Skin of body (tissue), 2 donors: Measurements from ENCODE around the gene ZNF470. TPM values are rescaled to one million over a fixed set of nuclear protein-coding genes. Genes with fewer than 3 reads are reported as not detected.

Experiments
- DNase-seq: peaks from one replicate; lab custom pipeline; 2025; lab: John Stamatoyannopoulos, UW
- total RNA-seq: library from RNA; depleted of rRNA; stranded (reverse); fragments of >200 nt; gene quantifications from one replicate; pipeline ENCODE4 v1.2.3, GENCODE V29; 2014

ZNF470 gene
- total RNA-seq, 1 donor from 2014 or later: 3.9 TPM

- no peak for DNase-seq
Observed at GRCh38 chr19:56608274-56608964, 41.2 kb downstream of the ZNF470 start.

GRCh38 chr19:56611288-56611687, 44.0 kb downstream of the ZNF470 start:
- no peak for DNase-seq

GRCh38 chr19:56612737-56613136, 45.5 kb downstream of the ZNF470 start:
- DNase-seq: no peak

GRCh38 chr19:56613639-56614038, 46.4 kb downstream of the ZNF470 start:
- no peak for DNase-seq

- no peak for DNase-seq
Observed at GRCh38 chr19:56617531-56617930, 50.3 kb downstream of the ZNF470 start.

GRCh38 chr19:56619121-56619520, 51.9 kb downstream of the ZNF470 start:
- DNase-seq: no peak

- DNase-seq: no peak
Observed at GRCh38 chr19:56622374-56622773, 55.1 kb downstream of the ZNF470 start.

- DNase-seq: no peak
Observed at GRCh38 chr19:56623006-56623405, 55.7 kb downstream of the ZNF470 start.

- no peak for DNase-seq
Observed at GRCh38 chr19:56625708-56626107, 58.4 kb downstream of the ZNF470 start.

- DNase-seq: no peak
Observed at GRCh38 chr19:56633021-56633420, 65.8 kb downstream of the ZNF470 start.

GRCh38 chr19:56637976-56638555, 70.8 kb downstream of the ZNF470 start:
- peak; percentile 64 for DNase-seq

Other genes with a start within 250 kb of the ZNF470 start
- 2.6 TPM for gene ZNF582, start 173.9 kb upstream of the ZNF470 start, total RNA-seq
- 6.3 TPM for gene ZNF583, start 163.1 kb upstream of the ZNF470 start, total RNA-seq
- 10.6 TPM for gene ZNF667, start 90.1 kb upstream of the ZNF470 start, total RNA-seq
- 8.9 TPM for gene ZNF471, start 59.6 kb upstream of the ZNF470 start, total RNA-seq
- gene ZFP28, start 28.5 kb upstream of the ZNF470 start, total RNA-seq: 8.2 TPM
- gene ZNF71, start 27.8 kb downstream of the ZNF470 start, total RNA-seq: 5.7 TPM
- gene SMIM17, start 75.7 kb downstream of the ZNF470 start, total RNA-seq: 0.20 TPM
- 1.8 TPM for gene ZNF835, start 104.3 kb downstream of the ZNF470 start, total RNA-seq